HepG2 (cell line): ENCODE data around the gene RBM43. TPM values are rescaled to one million over a fixed set of nuclear protein-coding genes. Genes with fewer than 3 reads are reported as not detected.

Experiments used
- CHCHD3 ChIP-seq: sonication (generic); formaldehyde crosslinking; IDR thresholded peaks from 2 replicates; pipeline ENCODE4 v1.8.0; 2022; ENCODE audit warnings: mild to moderate bottlenecking, missing genetic modification reagents, moderate library complexity
- GTF3A ChIP-seq: sonication (generic); formaldehyde crosslinking; conservative IDR thresholded peaks from 2 replicates; pipeline ENCODE4 v1.4.0; 2020; ENCODE audit warnings: mild to moderate bottlenecking, missing genetic modification reagents
- KIAA2018 ChIP-seq: sonication (generic); formaldehyde crosslinking; IDR thresholded peaks from 2 replicates; pipeline ENCODE4 v1.5.0; 2020; ENCODE audit warnings: mild to moderate bottlenecking, missing genetic modification reagents, borderline replicate concordance
- MXD1 ChIP-seq: sonication (generic); formaldehyde crosslinking; IDR thresholded peaks from 2 replicates; pipeline ENCODE4 v1.4.0; 2020; ENCODE audit warnings: mild to moderate bottlenecking, missing genetic modification reagents
- ONECUT2 ChIP-seq: sonication (generic); formaldehyde crosslinking; IDR thresholded peaks from 2 replicates; pipeline ENCODE4 v1.4.0; 2020; ENCODE audit warnings: missing genetic modification reagents
- RXRB ChIP-seq: IDR thresholded peaks from 2 replicates; pipeline ENCODE4 v1.6.1; 2016; ENCODE audit warnings: borderline replicate concordance, missing genetic modification reagents, missing compliant biosample characterization
- SNAPC2 ChIP-seq: sonication (generic); formaldehyde crosslinking; IDR thresholded peaks from 2 replicates; pipeline ENCODE4 v1.8.1; 2022; ENCODE audit warnings: mild to moderate bottlenecking, missing genetic modification reagents
- SOX6 ChIP-seq, 2 experiments: fragments of 450-650 bp in 1 of 2; sonication (generic) in 1 of 2; formaldehyde crosslinking in 1 of 2; IDR thresholded peaks; 2 replicates each; pipeline versions ENCODE4 v1.4.0 to v1.6.1; 2017 to 2020; ENCODE audit warnings: antibody characterized with exemption in 1 of 2, mild to moderate bottlenecking in 1 of 2, missing genetic modification reagents in 1 of 2
- SRF ChIP-seq: IDR thresholded peaks from 2 replicates; pipeline ENCODE4 v1.6.1; 2011; ENCODE audit warnings: mild to moderate bottlenecking, low read depth, low read length, moderate library complexity
- ZBTB4 ChIP-seq: sonication (generic); formaldehyde crosslinking; IDR thresholded peaks from 2 replicates; pipeline ENCODE4 v1.4.0; 2020; ENCODE audit warnings: missing genetic modification reagents, mild to moderate bottlenecking, borderline replicate concordance
- ZEB1 ChIP-seq: IDR thresholded peaks from 2 replicates; pipeline ENCODE4 v1.6.1; 2012; ENCODE audit warnings: mild to moderate bottlenecking, low read depth, inconsistent platforms; ENCODE audit not compliant: insufficient replicate concordance
- ZNF124 ChIP-seq: sonication (generic); formaldehyde crosslinking; IDR thresholded peaks from 2 replicates; pipeline ENCODE4 v1.4.0; 2020; ENCODE audit warnings: missing genetic modification reagents
- ZNF143 ChIP-seq: sonication (generic); formaldehyde crosslinking; IDR thresholded peaks from 2 replicates; pipeline ENCODE4 v1.4.0; 2020; ENCODE audit warnings: missing genetic modification reagents
- ZNF24 ChIP-seq: fragments of 450-650 bp; IDR thresholded peaks from 2 replicates; pipeline ENCODE4 v1.6.1; 2017; ENCODE audit warnings: antibody characterized with exemption, mild to moderate bottlenecking
- ZNF446 ChIP-seq: sonication (generic); formaldehyde crosslinking; IDR thresholded peaks from 2 replicates; pipeline ENCODE4 v1.5.0; 2020; ENCODE audit warnings: mild to moderate bottlenecking, missing genetic modification reagents
- ZNF543 ChIP-seq: sonication (generic); formaldehyde crosslinking; IDR thresholded peaks from 2 replicates; pipeline ENCODE4 v1.4.0; 2020; ENCODE audit warnings: mild to moderate bottlenecking, missing genetic modification reagents
- ZNF558 ChIP-seq: sonication (generic); formaldehyde crosslinking; IDR thresholded peaks from 2 replicates; pipeline ENCODE4 v1.9.0; 2022; ENCODE audit warnings: mild to moderate bottlenecking, missing genetic modification reagents, borderline replicate concordance
- ZSCAN22 ChIP-seq: sonication (generic); formaldehyde crosslinking; IDR thresholded peaks from 2 replicates; pipeline ENCODE4 v1.4.0; 2020; ENCODE audit warnings: mild to moderate bottlenecking, missing genetic modification reagents
- polyA plus RNA-seq, 8 experiments: library from polyadenylated mRNA; depleted of rRNA in 3 of 8; stranded (reverse) in 7 of 8; unstranded in 1 of 8; fragments of >200 nt; fragmentation: Illumina TruSeq in 4 of 8; extraction: Trizol in 4 of 8; gene quantifications; 2 replicates each; pipeline versions ENCODE4 v1.2.1 to v1.2.3, GENCODE V29; 2011 to 2016; ENCODE audit warnings: low read depth in 4 of 8, missing spikeins in 1 of 8, mixed read lengths in 1 of 8; ENCODE audit not compliant: insufficient read depth in 1 of 8
- total RNA-seq, 5 experiments: library from RNA; depleted of rRNA; stranded (reverse); fragments of >200 nt; fragmentation: Illumina TruSeq; extraction: Trizol; gene quantifications; 2 replicates each; pipeline ENCODE4 v1.2.3, GENCODE V29; 2016; ENCODE audit warnings: low read depth in 1 of 5

Gene RBM43
- total and polyA plus RNA-seq, 2 of the 13 experiments (the other 11 are each of a cell fraction or from before 2014, with no cell fraction given), result 0.31 to 0.70 TPM

GRCh38 chr2:151264157-151264825 is 2.6 kb upstream of the RBM43 start (continued):
- TF ChIP-seq KIAA2018 (no peak), ZNF558 (CRISPR knock-in tag) (no peak), SRF (no peak), RXRB (CRISPR knock-in tag) (peak; percentile 40; the same call in 1 of the 2 replicates), SOX6 (IDR thresholded peaks at IDR 0.05) (no peak), SOX6 (CRISPR knock-in tag; IDR thresholded peaks at IDR 0.05) (peak; percentile 76), SNAPC2 (CRISPR knock-in tag) (no peak), ZNF543 (no peak), MXD1 (no peak), ZNF124 (CRISPR knock-in tag) (no peak), ZNF446 (CRISPR knock-in tag) (no peak), ZBTB4 (CRISPR knock-in tag) (no peak), ZSCAN22 (CRISPR knock-in tag) (no peak), ONECUT2 (CRISPR knock-in tag) (no peak), CHCHD3 (no peak), GTF3A (no peak), ZNF24 (no peak), ZNF143 (CRISPR knock-in tag) (no peak), ZEB1 (no peak)
